IPS-NIHi7 (cell line): Measurements from ENCODE around the gene RTN3.
"Not testable (repeated sequence)": the region's sequence is repeated elsewhere in the genome, so short reads cannot be mapped to it uniquely, and the experiment has no call there.

ENCODE experiments used
- DNase-seq: peaks from one replicate; pipeline ENCODE4 v3.0.0; 2012; ENCODE audit warnings: mixed read lengths; ENCODE audit errors: extremely low spot score

RTN3 gene

GRCh38 chr11:63681321-63682065 lies at the start of gene RTN3:
Gene RTN3 (plus strand): TSS chr11:63681500. CDS start chr11:63681637, 137 bp downstream.
- DNase-seq = peak; percentile 97

GRCh38 chr11:63635762-63636465 lies 45.4 kb upstream of the RTN3 start:
- DNase-seq = peak; percentile 85

- not testable (repeated sequence) for DNase-seq
These were observed 42.9 kb upstream of the RTN3 start for GRCh38 chr11:63638436-63638835.

- no peak for DNase-seq
These were observed 42.0 kb upstream of the RTN3 start for GRCh38 chr11:63639199-63639832.

- no peak for DNase-seq
These were observed 39.6 kb upstream of the RTN3 start for GRCh38 chr11:63641727-63642126.

- no peak for DNase-seq
These were observed 38.1 kb upstream of the RTN3 start for GRCh38 chr11:63643205-63643604.

- DNase-seq = no peak
These were observed 28.6 kb upstream of the RTN3 start for GRCh38 chr11:63652671-63653070.

- DNase-seq = no peak
These were observed 20.3 kb upstream of the RTN3 start for GRCh38 chr11:63660972-63661371.

GRCh38 chr11:63663809-63664208 lies 17.5 kb upstream of the RTN3 start:
- no peak for DNase-seq

- no peak for DNase-seq
These were observed 14.4 kb upstream of the RTN3 start for GRCh38 chr11:63666874-63667273.

GRCh38 chr11:63667995-63668795 lies 13.1 kb upstream of the RTN3 start:
- peak; percentile 13 for DNase-seq

GRCh38 chr11:63670096-63670432 lies 11.2 kb upstream of the RTN3 start:
- no peak for DNase-seq

- peak; percentile 64 for DNase-seq
These were observed 10.6 kb upstream of the RTN3 start for GRCh38 chr11:63670433-63671321.

- peak; percentile 97 for DNase-seq
These were observed 9.8 kb upstream of the RTN3 start, which contains the start of gene ATL3 for GRCh38 chr11:63671322-63672155. Gene ATL3 (minus strand): TSS chr11:63671376. CDS start chr11:63671335, 41 bp downstream.

- DNase-seq = no peak
These were observed 9.2 kb upstream of the RTN3 start for GRCh38 chr11:63672156-63672463.

- DNase-seq = no peak
These were observed 8.3 kb upstream of the RTN3 start for GRCh38 chr11:63672936-63673539.

- DNase-seq = no peak
These were observed 7.7 kb upstream of the RTN3 start for GRCh38 chr11:63673579-63673978.

- no peak for DNase-seq
These were observed 423 bp upstream of the RTN3 start for GRCh38 chr11:63680834-63681320.
